AML-193 (cell line): Measurements from ENCODE around the gene DSE.
A peak's percentile ranks its signal among the peaks of the same experiment; 100 is the strongest.
"Not testable (repeated sequence)": the region's sequence is repeated elsewhere in the genome, so short reads cannot be mapped to it uniquely, and the experiment has no call there.

ENCODE experiments used
- DNase-seq, 2 experiments: peaks; one replicate each; lab custom pipeline; 2025; lab: John Stamatoyannopoulos, UW

Gene DSE

DNA sequence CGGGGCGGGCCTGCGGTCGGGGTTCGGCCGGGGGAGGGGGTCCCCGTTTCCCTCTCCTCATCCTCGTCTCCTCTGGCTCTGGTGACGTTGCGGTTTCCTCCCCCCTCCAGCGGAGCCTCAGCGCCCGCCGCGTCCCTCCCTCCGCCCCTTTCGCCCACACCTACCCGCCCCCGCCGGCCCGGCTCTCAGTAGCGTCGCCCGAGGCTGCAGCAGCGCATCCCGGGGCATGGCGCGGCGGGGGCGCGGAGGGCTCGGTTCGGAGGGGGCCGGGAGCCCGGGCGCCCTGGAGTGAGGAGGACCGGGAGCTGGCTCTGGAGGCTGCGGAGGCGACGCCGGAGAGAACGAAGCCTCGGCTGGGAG is at the start of gene DSE:
DSE (plus strand) TSS at position 188 of the 360 bp plus-strand sequence. CDS start 28,304 bp downstream, outside the sequence.
- DNase-seq = no peak

GRCh38 chr6:116321933-116322332 is 48.8 kb upstream of the DSE start:
- not testable (repeated sequence) for DNase-seq

- DNase-seq = no peak
Observed at GRCh38 chr6:116323863-116324262, 46.9 kb upstream of the DSE start.

DNA sequence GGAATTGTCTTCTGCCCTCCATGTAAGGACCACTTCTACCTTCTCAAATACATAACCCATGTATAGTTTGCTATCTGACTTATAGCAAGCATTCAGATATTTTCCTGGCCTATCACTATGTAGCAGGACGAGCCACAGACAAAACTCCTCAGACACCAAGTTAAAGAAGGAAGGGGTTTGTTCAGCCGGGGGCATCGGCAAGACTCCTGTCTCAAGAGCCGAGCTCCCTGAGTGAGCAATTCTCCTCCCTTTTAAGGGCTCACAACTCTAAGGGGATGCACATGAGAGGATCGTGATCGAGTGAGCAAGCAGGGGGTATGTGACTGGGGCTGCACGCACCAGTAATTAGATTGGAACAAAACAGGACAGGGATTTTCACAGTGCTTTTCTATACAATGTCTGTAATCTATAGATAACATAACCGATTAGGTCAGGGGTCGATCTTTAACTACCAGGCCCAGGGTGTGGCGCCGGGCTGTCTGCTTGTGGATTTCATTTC is 45.1 kb upstream of the DSE start:
- DNase-seq = not testable (repeated sequence)

DNA sequence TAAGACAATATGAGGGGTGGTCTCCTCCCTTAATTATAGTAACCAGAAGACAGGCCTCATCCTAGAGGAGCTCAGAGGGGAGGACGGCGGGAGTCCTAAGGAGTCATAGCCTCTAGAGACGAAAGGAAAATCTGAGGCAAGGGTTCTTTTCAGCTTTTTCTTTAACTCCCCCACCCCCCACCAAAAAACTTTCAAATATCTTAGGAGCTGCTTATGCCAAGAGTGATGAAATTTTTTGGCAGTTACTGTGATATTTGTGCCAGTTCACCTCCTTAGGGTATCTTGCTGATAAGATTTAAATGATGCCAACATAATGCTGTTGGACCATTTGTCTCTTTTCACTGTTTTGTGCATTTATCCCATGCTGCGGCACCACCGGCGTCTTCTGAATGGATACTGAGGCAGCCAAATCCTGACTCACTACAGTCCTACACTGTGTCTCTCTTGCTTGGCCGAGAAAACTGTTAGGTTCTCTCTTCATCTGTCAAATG is 44.5 kb upstream of the DSE start:
- DNase-seq = no peak

- no peak for DNase-seq
Observed at GRCh38 chr6:116326996-116327395, 43.8 kb upstream of the DSE start.

DNA sequence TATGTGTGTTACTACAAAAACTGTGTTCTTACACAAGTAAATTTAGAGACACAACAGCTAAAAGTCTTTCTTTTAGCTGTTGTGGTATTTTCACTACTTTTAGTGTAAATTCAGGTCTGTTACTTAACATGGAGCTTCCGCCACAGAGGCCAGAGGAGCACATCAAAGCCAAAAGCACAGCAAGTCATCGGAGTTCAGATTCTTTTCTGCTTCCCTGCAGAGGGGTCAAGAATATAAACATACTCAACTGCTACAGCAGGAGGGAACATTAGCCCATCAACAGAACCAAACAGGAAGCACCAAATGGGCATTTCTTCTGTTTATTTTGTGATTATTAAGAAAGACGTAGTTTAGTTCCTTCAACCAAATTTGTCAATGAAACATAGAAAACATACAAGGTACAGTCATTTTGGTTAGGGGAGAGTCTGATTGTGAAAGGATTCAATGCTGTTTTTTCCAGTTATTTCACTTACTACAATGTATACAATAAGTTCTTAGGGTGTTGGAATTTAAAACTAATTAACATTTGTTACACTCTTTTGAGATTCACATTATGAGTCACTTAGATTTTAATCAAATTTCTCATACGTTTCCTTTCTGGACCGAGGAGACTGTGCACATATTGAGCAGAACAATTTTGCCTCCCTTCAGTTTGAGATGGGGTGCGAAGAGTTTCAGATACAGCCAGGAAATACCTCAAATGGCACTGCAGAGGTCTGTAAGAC is 42.8 kb upstream of the DSE start:
- no peak for DNase-seq

- no peak for DNase-seq
Observed at GRCh38 chr6:116328528-116328903, 42.2 kb upstream of the DSE start.

GRCh38 chr6:116329156-116329555 is 41.6 kb upstream of the DSE start:
- no peak for DNase-seq

DNA sequence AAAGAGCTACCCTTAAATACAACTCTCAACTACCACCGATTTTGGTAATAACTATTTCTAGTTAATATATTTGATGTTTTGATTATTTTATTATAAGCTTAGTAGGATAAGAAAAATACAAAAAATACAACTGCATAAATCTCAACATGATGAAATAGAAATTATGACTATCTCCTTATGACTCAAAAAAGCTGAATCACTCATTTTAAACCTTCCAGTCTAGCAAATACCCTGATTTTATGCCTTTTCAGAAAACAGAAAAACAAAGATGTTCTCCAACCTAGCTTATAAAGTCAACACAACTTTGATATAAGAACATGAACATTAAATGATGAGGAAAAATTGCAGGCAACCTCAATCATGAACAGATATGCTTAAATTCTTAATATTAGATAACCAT is 40.2 kb upstream of the DSE start:
- DNase-seq = no peak

- no peak for DNase-seq
Observed at GRCh38 chr6:116332096-116332495, 38.7 kb upstream of the DSE start.

DNA sequence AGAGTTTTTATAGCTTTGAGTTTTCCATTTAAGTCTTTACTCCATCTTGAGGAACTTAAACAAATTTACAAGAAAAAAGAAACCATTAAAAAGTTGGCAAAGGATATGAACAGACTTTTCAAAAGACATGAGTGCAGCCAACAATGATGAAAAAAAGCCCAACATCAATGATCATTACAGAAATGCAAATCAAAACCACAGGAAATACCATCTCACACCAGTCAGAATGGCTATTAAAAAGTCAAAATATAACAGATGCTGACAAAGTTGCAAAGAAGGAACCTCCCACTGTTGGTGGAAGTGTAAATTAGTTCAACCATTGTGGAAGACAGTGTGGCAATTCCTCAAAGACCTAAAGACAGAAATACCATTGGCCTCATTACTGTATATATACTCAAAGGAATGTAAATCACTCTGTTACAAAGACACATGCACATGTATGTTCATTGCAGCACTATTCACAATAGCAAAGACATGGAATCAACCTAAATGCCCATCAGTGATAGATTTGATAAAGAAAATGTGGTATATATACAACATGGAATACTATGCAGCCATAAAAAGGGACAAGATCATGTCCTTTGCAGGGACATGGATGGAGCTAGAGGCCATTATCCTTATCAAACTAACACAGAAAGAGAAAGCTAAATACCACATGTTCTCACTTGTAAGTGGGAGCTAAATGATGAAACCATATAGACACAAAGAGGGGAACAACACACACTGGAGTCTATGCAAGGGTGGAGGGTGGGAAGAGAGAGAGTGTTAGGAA is 35.9 kb upstream of the DSE start:
- not testable (repeated sequence) for DNase-seq

DNA sequence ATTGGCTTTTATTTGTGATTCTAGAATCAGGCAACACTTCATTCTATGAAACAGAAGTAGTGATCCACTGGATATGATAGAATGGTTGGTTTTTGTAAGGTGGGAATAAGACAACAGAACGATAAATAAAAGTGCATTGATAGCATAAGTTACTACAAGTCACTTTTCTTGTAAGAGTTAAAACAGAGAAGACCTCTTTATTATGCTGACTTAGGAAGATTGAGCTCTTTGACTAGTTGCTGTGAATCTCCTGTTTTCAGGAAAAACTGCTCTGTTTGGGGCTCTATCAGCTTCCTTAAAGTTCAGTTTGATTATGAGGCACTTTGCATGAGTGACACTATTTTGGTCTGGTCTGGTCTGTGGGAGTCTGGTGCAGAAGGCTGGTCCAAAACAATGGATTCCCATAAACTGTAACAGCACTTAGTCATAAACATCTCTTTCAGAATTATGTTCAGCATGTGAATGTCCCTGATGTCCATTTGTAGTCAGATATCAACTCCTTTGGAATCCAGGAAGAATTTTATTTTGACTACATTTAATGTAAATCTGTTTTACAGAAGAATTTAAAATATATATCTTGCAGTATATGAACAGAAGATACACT is 35.0 kb upstream of the DSE start:
- DNase-seq = no peak

GRCh38 chr6:116338943-116339342 is 31.8 kb upstream of the DSE start:
- DNase-seq = no peak

- not testable (repeated sequence) for DNase-seq
Observed at GRCh38 chr6:116340625-116341024, 30.1 kb upstream of the DSE start.

DNA sequence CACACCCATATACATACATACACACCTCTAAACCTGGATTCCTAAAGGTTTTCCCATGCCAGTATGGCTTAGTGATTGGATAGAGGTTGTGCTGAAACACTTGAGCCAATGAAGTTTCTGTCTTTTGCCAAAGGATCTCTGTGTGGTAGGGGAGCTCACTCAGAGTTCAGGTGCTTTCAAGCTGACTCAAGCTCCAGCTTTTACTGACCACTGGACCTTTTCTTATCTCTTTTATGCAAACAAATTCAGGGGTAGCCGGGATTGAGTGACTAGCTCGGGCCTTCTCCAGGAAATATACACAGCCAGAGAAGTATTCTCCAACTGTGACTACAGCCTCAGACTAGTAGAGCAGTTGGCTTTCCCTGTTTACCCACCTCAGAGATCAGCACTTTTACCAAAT is 21.5 kb upstream of the DSE start:
- DNase-seq = no peak

DNA sequence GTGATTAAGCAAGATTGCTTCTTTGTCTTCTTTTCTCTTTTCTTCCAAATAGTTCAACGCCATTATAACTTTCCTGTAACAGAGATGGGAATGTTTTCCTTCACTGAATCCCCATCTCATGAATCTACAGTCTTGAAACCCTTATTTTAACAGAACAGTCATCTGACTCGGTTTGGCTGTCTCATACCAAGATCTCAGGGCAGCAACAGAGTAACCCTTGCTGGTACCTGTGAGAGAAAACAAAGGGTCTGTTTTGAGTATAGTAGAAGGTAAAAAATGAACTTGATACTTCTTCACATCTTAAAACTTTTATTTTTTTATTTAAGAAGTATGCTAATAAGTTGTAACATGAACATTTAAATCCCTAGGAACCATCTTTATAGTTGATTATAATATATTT is 19.6 kb upstream of the DSE start:
- no peak for DNase-seq

DNA sequence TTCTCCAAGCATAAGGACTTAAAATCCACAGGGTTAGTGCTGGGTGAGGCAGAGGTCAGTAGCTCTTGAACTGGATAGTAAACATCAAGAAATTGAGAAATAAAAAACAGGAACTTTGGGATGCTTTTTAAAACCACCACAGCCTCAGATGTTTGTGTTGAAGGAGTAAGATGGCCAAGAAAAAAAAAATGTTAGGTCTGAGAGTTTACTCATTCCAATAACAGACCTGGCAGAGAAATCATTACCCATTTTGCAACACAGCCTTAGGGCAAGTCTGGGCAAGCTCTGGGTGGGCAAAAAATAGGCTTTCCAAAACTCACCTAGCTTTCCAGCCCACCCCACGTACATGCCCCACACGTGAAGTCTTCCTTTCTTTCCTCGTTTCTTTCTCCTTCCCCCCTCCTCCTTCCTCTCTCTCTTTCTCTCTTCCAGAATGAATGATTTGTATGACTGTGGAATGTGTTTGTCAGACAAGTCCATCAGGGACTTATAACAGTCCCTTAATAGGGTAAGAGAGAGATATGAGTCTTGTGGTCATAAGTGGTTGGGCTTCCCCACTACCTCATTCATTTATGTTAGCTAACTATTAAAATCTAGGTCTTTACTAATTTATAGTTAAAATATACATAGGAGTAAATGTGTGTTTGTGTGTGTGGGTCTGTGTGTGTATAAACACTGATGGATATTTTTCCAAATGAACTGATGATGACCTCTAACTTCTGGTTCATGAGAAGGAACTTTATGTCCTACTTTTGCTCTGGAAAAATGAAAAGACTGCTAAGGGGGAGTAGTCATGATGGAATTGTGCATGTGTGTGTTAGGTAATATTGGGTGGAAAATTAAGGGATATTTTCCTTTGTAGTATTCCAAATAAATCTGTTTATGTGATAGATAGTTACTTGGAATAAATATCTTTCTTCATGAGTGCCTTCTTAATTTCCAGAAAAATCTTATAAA is 18.0 kb upstream of the DSE start:
- no peak for DNase-seq

DNA sequence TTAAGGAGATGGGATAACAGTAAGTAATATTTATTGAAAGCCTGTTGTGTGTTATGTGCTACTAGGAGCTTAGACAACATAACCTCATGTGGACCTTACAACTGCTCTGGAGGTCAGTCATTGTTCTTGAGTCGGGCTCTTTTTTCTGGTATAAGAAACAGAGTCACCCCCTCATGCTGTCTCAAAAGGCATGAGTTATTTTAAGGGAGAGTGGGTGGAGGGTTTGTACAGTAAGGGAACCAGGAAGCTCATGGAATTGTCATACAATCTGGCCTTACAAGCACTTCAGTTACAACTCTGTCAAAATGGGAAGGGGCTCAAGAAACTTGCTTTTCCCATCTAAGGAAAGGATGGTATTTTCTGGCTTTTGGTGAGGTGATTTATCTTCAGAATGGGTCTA is 16.5 kb upstream of the DSE start:
- DNase-seq = no peak

DNA sequence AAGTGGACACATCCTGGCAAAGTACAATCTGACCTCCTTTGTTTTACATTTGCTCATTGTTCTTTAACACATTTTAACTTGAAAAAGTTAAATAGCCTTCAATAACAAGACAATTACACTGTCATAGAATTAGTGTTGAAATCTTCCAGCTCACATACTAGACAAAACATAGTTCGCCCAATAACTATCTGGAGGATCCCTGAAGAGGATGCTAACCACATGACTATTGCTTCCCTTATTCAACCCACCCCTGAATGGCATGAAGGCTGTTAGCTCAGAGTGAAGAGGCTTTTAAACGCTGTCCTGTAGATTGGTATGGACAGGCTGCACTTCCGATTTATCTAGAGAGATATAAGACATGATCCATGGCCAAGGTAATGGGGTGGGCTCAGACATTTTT is 15.0 kb upstream of the DSE start:
- DNase-seq = no peak

GRCh38 chr6:116359131-116359530 is 11.6 kb upstream of the DSE start:
- peak; percentile 25 to 38 for DNase-seq

GRCh38 chr6:116359835-116360234 is 10.9 kb upstream of the DSE start:
- no peak for DNase-seq
